ENCODE data around the gene SERINC4. TPM values are rescaled to one million over a fixed set of nuclear protein-coding genes. Genes with fewer than 3 reads are reported as not detected.

The SERINC4 gene
- total and polyA plus RNA-seq, 10 of the 15 experiments (the other 5 are each of a cell fraction or from before 2014, with no cell fraction given) = 0.06 to 0.96 (median 0.26) TPM; not detected in 1

DNA sequence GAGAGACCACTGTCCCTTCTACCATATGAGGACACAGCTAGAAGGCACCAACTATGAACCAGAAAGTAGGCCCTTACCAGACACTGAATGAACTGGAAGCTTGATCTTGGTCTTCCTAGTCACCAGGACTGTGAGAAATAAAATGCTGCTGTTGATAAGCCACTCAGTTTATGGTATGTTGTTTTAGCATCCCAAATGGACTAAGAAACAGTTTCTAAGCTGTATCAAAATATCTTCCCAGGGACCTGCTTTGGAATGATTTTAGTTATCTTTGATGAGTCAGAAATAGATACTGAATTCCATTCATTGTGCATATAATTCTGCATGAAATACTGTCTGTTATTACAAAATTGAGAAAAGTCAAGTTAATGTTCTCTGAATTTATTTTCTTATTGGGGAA is 45.4 kb upstream of the SERINC4 start:
- H3K27ac ChIP-seq (ENCODE audit: control insufficient read depth, insufficient read depth) = no peak overlapping the region
- H3K9me3 ChIP-seq (replicated peaks; ENCODE audit: control insufficient read depth, insufficient read depth, low read length) = no peaks in the 10 kb centered on the region
- ATAC-seq (no peak), FAIRE-seq (no peak), DNase-seq (ENCODE audit: low read depth, low spot score) (no peak)
- BruUV-seq (replicated peaks) = no TSS peak
- TF ChIP-seq CHD4 (IDR thresholded peaks at IDR 0.05) (no peak), BHLHE40 (IDR thresholded peaks at IDR 0.05; ENCODE audit: borderline replicate concordance in 1 of 2, low read depth in 2 of 2, low read length in 1 of 2) (no peak), SMC3 (IDR thresholded peaks at IDR 0.05; ENCODE audit: borderline replicate concordance, low read length) (no peak), LARP7 (IDR thresholded peaks at IDR 0.05) (no peak), SP1 (IDR thresholded peaks at IDR 0.05; ENCODE audit: low read depth, low read length) (no peak), NFYB (IDR thresholded peaks at IDR 0.05; ENCODE audit: insufficient read depth, low read depth, low read length) (no peak), NFIC (IDR thresholded peaks at IDR 0.05; ENCODE audit: low read depth, low read length) (no peak), TARDBP (IDR thresholded peaks at IDR 0.05; ENCODE audit: borderline replicate concordance) (no peak), TCF3 (IDR thresholded peaks at IDR 0.05; ENCODE audit: borderline replicate concordance, insufficient read depth, low read depth, low read length) (no peak), SMAD5 (IDR thresholded peaks at IDR 0.05; ENCODE audit: low read depth) (no peak), EED (IDR thresholded peaks at IDR 0.05; ENCODE audit: low read depth) (no peak)
- TF ChIP-seq, protein P1, sequence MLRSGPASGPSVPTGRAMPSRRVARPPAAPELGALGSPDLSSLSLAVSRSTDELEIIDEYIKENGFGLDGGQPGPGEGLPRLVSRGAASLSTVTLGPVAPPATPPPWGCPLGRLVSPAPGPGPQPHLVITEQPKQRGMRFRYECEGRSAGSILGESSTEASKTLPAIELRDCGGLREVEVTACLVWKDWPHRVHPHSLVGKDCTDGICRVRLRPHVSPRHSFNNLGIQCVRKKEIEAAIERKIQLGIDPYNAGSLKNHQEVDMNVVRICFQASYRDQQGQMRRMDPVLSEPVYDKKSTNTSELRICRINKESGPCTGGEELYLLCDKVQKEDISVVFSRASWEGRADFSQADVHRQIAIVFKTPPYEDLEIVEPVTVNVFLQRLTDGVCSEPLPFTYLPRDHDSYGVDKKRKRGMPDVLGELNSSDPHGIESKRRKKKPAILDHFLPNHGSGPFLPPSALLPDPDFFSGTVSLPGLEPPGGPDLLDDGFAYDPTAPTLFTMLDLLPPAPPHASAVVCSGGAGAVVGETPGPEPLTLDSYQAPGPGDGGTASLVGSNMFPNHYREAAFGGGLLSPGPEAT (IDR thresholded peaks at IDR 0.05; ENCODE audit: low read depth) = no peak
- TF ChIP-seq, protein P2, sequence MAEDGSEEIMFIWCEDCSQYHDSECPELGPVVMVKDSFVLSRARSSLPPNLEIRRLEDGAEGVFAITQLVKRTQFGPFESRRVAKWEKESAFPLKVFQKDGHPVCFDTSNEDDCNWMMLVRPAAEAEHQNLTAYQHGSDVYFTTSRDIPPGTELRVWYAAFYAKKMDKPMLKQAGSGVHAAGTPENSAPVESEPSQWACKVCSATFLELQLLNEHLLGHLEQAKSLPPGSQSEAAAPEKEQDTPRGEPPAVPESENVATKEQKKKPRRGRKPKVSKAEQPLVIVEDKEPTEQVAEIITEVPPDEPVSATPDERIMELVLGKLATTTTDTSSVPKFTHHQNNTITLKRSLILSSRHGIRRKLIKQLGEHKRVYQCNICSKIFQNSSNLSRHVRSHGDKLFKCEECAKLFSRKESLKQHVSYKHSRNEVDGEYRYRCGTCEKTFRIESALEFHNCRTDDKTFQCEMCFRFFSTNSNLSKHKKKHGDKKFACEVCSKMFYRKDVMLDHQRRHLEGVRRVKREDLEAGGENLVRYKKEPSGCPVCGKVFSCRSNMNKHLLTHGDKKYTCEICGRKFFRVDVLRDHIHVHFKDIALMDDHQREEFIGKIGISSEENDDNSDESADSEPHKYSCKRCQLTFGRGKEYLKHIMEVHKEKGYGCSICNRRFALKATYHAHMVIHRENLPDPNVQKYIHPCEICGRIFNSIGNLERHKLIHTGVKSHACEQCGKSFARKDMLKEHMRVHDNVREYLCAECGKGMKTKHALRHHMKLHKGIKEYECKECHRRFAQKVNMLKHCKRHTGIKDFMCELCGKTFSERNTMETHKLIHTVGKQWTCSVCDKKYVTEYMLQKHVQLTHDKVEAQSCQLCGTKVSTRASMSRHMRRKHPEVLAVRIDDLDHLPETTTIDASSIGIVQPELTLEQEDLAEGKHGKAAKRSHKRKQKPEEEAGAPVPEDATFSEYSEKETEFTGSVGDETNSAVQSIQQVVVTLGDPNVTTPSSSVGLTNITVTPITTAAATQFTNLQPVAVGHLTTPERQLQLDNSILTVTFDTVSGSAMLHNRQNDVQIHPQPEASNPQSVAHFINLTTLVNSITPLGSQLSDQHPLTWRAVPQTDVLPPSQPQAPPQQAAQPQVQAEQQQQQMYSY (CRISPR knock-in tag; IDR thresholded peaks at IDR 0.05) = no peak
- TF ChIP-seq, protein P3, sequence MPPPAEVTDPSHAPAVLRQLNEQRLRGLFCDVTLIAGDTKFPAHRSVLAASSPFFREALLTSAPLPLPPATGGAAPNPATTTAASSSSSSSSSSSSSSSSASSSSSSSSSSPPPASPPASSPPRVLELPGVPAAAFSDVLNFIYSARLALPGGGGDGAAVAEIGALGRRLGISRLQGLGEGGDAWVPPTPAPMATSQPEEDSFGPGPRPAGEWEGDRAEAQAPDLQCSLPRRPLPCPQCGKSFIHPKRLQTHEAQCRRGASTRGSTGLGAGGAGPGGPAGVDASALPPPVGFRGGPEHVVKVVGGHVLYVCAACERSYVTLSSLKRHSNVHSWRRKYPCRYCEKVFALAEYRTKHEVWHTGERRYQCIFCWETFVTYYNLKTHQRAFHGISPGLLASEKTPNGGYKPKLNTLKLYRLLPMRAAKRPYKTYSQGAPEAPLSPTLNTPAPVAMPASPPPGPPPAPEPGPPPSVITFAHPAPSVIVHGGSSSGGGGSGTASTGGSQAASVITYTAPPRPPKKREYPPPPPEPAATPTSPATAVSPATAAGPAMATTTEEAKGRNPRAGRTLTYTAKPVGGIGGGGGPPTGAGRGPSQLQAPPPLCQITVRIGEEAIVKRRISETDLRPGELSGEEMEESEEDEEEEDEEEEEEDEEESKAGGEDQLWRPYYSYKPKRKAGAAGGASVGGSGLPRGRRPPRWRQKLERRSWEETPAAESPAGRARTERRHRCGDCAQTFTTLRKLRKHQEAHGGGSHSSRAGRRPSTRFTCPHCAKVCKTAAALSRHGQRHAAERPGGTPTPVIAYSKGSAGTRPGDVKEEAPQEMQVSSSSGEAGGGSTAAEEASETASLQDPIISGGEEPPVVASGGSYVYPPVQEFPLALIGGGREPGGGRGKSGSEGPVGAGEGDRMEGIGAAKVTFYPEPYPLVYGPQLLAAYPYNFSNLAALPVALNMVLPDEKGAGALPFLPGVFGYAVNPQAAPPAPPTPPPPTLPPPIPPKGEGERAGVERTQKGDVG (CRISPR knock-in tag; IDR thresholded peaks at IDR 0.05) = no peak
- ChIA-PET CTCF (no interaction called here), SMC1A (ENCODE audit: uncharacterized antibody, unreplicated experiment) (interaction anchor here (0.9 to 1.8 kb wide), 2 partner anchors 8 to 41 kb away, joined by 4 to 5 read pairs; no protein-coding TSS in a partner anchor), RAD21 (ENCODE audit: unreplicated experiment) (no interaction called here), POLR2A (interaction anchor here (0.7 kb wide), 1 partner anchor 16 kb away, joined by 6 read pairs; no protein-coding TSS in a partner anchor)
- no peaks in the 10 kb centered on the region for H3K27me3 ChIP-seq (replicated peaks in 1 of 2; ENCODE audit: control insufficient read depth in 2 of 2, insufficient read depth in 2 of 2, low read length in 1 of 2)
- H3K9ac ChIP-seq (ENCODE audit: control insufficient read depth, insufficient read depth, low read length) = no peak overlapping the region
- no peak overlapping the region for H3K4me3 ChIP-seq
- in situ Hi-C loops (cut with MboI) = no loop called here
- H3K36me3 ChIP-seq (ENCODE audit: control insufficient read depth in 2 of 2, insufficient read depth in 2 of 2, low read length in 1 of 2) = peaks cover 2 to 5% of the 10 kb centered on the region in 2 experiments; a peak in 3 of 4 replicates
- intact Hi-C loops (cut with micrococcal nuclease; ENCODE audit: unreplicated experiment) = no loop called here
- H2AFZ ChIP-seq (ENCODE audit: control insufficient read depth, low read depth, low read length) = no peak overlapping the region
- no peak overlapping the region for H3K4me2 ChIP-seq (ENCODE audit: control insufficient read depth, insufficient read depth)
- H3K4me1 ChIP-seq (ENCODE audit: control insufficient read depth, insufficient read depth, low read length) = no peaks in the 10 kb centered on the region
- H4K20me1 ChIP-seq (ENCODE audit: control insufficient read depth, insufficient read depth) = no peaks in the 10 kb centered on the region
- H3K79me2 ChIP-seq (ENCODE audit: control insufficient read depth, insufficient read depth, low read length) = no peaks in the 10 kb centered on the region
